Measurements from ENCODE around the gene SLC9A9. TPM values are rescaled to one million over a fixed set of nuclear protein-coding genes. Genes with fewer than 3 reads are reported as not detected.

The SLC9A9 gene
- total RNA-seq, 1 donor from 2014 or later = 0.22 TPM

DNA sequence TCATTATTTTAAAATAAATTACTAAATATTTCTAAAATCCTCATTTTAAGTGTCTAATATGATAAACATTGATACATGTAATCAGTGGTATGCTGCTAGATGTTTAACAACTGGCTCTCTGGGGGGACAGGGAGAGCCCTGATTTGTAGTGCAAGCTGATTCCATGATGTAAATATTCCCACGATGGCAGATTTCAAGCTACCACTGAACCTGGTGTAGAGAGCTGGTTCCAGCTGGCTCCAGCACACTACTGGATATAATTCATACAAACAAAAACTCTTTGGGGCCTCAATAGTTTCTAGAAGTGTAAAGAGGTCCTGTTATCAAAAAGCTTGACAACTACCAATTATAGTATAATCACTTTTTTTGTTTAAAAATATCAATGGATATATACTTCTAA, 316.2 kb downstream of the SLC9A9 start:
- Mint-ChIP-seq H3K36me3 (no peaks in the 10 kb centered on the region), H3K4me1 (no peaks in the 10 kb centered on the region)
- H3K4me3 ChIP-seq = no peak overlapping the region

DNA sequence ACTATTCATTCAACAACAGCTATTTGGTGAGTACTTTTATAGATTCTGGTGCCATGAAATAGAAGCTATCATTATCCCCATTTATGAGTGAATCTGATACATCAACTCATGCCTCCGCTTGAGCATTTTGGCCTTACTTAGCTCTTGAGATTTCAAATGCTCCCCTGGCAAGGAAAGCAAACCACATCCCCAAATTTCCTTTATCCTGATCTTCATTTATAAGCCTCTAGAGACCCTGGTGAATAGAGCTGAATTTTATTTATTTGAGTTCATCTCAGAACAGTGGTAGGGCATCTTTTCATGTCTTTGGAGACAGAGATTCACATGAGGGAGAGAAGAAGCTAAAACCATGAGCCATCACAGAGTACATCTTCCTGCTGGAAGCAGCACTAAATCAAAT, 317.2 kb downstream of the SLC9A9 start:
- no peak overlapping the region for H3K4me2 ChIP-seq
- H4K20me1 ChIP-seq (ENCODE audit: low read depth) = no peaks in the 10 kb centered on the region
- H2AFZ ChIP-seq (replicated peaks) = no peak overlapping the region
- Mint-ChIP-seq H3K27ac (no peak overlapping the region), H3K9me3 (no peaks in the 10 kb centered on the region), H3K4me3 (no peak overlapping the region), H3K36me3 (no peaks in the 10 kb centered on the region), H3K27me3 (ENCODE audit: insufficient read depth, low read depth) (no peaks in the 10 kb centered on the region), H3K4me1 (no peaks in the 10 kb centered on the region)
- DNase-seq (ENCODE audit: low spot score) = no peak
- H3K9me3 ChIP-seq (ENCODE audit: low read depth) = no peaks in the 10 kb centered on the region
- no peak overlapping the region for H3K4me3 ChIP-seq
- H3F3A ChIP-seq (ENCODE audit: low read depth) = no peaks in the 10 kb centered on the region
- TF ChIP-seq, protein P1, sequence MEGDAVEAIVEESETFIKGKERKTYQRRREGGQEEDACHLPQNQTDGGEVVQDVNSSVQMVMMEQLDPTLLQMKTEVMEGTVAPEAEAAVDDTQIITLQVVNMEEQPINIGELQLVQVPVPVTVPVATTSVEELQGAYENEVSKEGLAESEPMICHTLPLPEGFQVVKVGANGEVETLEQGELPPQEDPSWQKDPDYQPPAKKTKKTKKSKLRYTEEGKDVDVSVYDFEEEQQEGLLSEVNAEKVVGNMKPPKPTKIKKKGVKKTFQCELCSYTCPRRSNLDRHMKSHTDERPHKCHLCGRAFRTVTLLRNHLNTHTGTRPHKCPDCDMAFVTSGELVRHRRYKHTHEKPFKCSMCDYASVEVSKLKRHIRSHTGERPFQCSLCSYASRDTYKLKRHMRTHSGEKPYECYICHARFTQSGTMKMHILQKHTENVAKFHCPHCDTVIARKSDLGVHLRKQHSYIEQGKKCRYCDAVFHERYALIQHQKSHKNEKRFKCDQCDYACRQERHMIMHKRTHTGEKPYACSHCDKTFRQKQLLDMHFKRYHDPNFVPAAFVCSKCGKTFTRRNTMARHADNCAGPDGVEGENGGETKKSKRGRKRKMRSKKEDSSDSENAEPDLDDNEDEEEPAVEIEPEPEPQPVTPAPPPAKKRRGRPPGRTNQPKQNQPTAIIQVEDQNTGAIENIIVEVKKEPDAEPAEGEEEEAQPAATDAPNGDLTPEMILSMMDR (IDR thresholded peaks at IDR 0.05) = no peak
- TF ChIP-seq EZH2phosphoT487 (IDR thresholded peaks at IDR 0.05) (no peak), EZH2 (IDR thresholded peaks at IDR 0.05) (no peak)
- H3K36me3 ChIP-seq = no peaks in the 10 kb centered on the region
- H3K27ac ChIP-seq = no peak overlapping the region
- no peaks in the 10 kb centered on the region for H3K4me1 ChIP-seq
- no peaks in the 10 kb centered on the region for H3K79me2 ChIP-seq (ENCODE audit: low read depth)
- H3K27me3 ChIP-seq = no peaks in the 10 kb centered on the region
- no peak overlapping the region for H3K9ac ChIP-seq

More for the DNA sequence above, 316.2 kb downstream of the SLC9A9 start:
- no peak for DNase-seq (ENCODE audit: low spot score)
- no peaks in the 10 kb centered on the region for H3K79me2 ChIP-seq (ENCODE audit: low read depth)
- Mint-ChIP-seq H3K9me3 (no peaks in the 10 kb centered on the region), H3K4me3 (no peak overlapping the region), H3K27ac (no peak overlapping the region), H3K27me3 (ENCODE audit: insufficient read depth, low read depth) (no peaks in the 10 kb centered on the region)
- H3K4me1 ChIP-seq = no peaks in the 10 kb centered on the region
- no peak overlapping the region for H3K9ac ChIP-seq
- H3K9me3 ChIP-seq (ENCODE audit: low read depth) = no peaks in the 10 kb centered on the region
- no peaks in the 10 kb centered on the region for H3F3A ChIP-seq (ENCODE audit: low read depth)
- no peak overlapping the region for H3K4me2 ChIP-seq
- no peaks in the 10 kb centered on the region for H3K27me3 ChIP-seq
- no peaks in the 10 kb centered on the region for H3K36me3 ChIP-seq
- H3K27ac ChIP-seq = no peak overlapping the region
- no peak overlapping the region for H2AFZ ChIP-seq (replicated peaks)
- TF ChIP-seq EZH2 (IDR thresholded peaks at IDR 0.05) = no peak
- no peak for TF ChIP-seq EZH2phosphoT487 (IDR thresholded peaks at IDR 0.05)
- H4K20me1 ChIP-seq (ENCODE audit: low read depth) = no peaks in the 10 kb centered on the region

GRCh38 chr3:143529798-143530197, 318.5 kb downstream of the SLC9A9 start:
- H3K4me1 Mint-ChIP-seq = no peaks in the 10 kb centered on the region
- no peaks in the 10 kb centered on the region for H3F3A ChIP-seq (ENCODE audit: low read depth)
- H3K4me3 ChIP-seq = no peak overlapping the region
- no peaks in the 10 kb centered on the region for H3K4me1 ChIP-seq
- H3K27ac ChIP-seq = no peak overlapping the region
- H3K4me2 ChIP-seq = no peak overlapping the region
- H3K36me3 Mint-ChIP-seq = no peaks in the 10 kb centered on the region
- H3K9ac ChIP-seq = no peak overlapping the region
- H3K27me3 ChIP-seq = no peaks in the 10 kb centered on the region
- H4K20me1 ChIP-seq (ENCODE audit: low read depth) = no peaks in the 10 kb centered on the region
- H3K4me3 Mint-ChIP-seq = no peak overlapping the region
- DNase-seq (ENCODE audit: low spot score) = no peak
- H3K27ac Mint-ChIP-seq = no peak overlapping the region
- H3K79me2 ChIP-seq (ENCODE audit: low read depth) = no peaks in the 10 kb centered on the region
- H3K9me3 Mint-ChIP-seq = no peaks in the 10 kb centered on the region
- no peaks in the 10 kb centered on the region for H3K27me3 Mint-ChIP-seq (ENCODE audit: insufficient read depth, low read depth)
- no peak overlapping the region for H2AFZ ChIP-seq (replicated peaks)
- no peaks in the 10 kb centered on the region for H3K36me3 ChIP-seq
- TF ChIP-seq EZH2phosphoT487 (IDR thresholded peaks at IDR 0.05) (no peak), EZH2 (IDR thresholded peaks at IDR 0.05) (no peak)
- TF ChIP-seq, protein P1 (IDR thresholded peaks at IDR 0.05) = no peak
- H3K9me3 ChIP-seq (ENCODE audit: low read depth) = no peaks in the 10 kb centered on the region

- Mint-ChIP-seq H3K36me3 (no peaks in the 10 kb centered on the region), H3K27me3 (ENCODE audit: insufficient read depth, low read depth) (no peaks in the 10 kb centered on the region), H3K9me3 (no peaks in the 10 kb centered on the region), H3K4me3 (no peak overlapping the region), H3K4me1 (no peaks in the 10 kb centered on the region), H3K27ac (no peak overlapping the region)
- H2AFZ ChIP-seq (replicated peaks) = no peak overlapping the region
- TF ChIP-seq EZH2phosphoT487 (IDR thresholded peaks at IDR 0.05) = no peak
- TF ChIP-seq, protein P1 (IDR thresholded peaks at IDR 0.05) = no peak
- no peak for TF ChIP-seq EZH2 (IDR thresholded peaks at IDR 0.05)
- H4K20me1 ChIP-seq (ENCODE audit: low read depth) = no peaks in the 10 kb centered on the region
- no peaks in the 10 kb centered on the region for H3K36me3 ChIP-seq
- no peaks in the 10 kb centered on the region for H3K79me2 ChIP-seq (ENCODE audit: low read depth)
- H3K4me2 ChIP-seq = no peak overlapping the region
- H3K9ac ChIP-seq = no peak overlapping the region
- H3K9me3 ChIP-seq (ENCODE audit: low read depth) = no peaks in the 10 kb centered on the region
- H3F3A ChIP-seq (ENCODE audit: low read depth) = no peaks in the 10 kb centered on the region
- no peak overlapping the region for H3K4me3 ChIP-seq
- H3K4me1 ChIP-seq = no peaks in the 10 kb centered on the region
- no peak overlapping the region for H3K27ac ChIP-seq
- no peak for DNase-seq (ENCODE audit: low spot score)
- no peaks in the 10 kb centered on the region for H3K27me3 ChIP-seq
These were observed 319.2 kb downstream of the SLC9A9 start for GRCh38 chr3:143529018-143529478.

Measured in neural progenitor cell (in vitro differentiated cells).